ENCODE measurements around the gene PRKCZ. TPM values are rescaled to one million over a fixed set of nuclear protein-coding genes. Genes with fewer than 3 reads are reported as not detected.

Gene PRKCZ
- total and polyA plus RNA-seq, 2 experiments from 2014 or later, result 26.2 to 36.9 TPM

GRCh38 chr1:2201062-2201461 lies 150.9 kb downstream of the PRKCZ start:
- Mint-ChIP-seq H3K36me3 (ENCODE audit: low read depth) (no peaks in the 10 kb centered on the region), H3K27ac (no peak overlapping the region), H3K4me1 (peaks cover 13% of the 10 kb centered on the region), H3K9me3 (no peaks in the 10 kb centered on the region), H3K27me3 (ENCODE audit: insufficient read depth, low read depth, poor library complexity) (peaks cover 14% of the 10 kb centered on the region), H3K4me3 (no peak overlapping the region)
- Histone ChIP-seq H3K79me2 (replicated peaks; ENCODE audit: insufficient read depth) (no peaks in the 10 kb centered on the region; the same call in 1 of the 2 replicates), H3K27ac (ENCODE audit: low read depth) (no peak overlapping the region), H4K20me1 (replicated peaks; ENCODE audit: insufficient read depth) (no peaks in the 10 kb centered on the region), H3K4me2 (no peak overlapping the region), H3K27me3 (ENCODE audit: insufficient read depth) (peaks cover 2% of the 10 kb centered on the region; the same call in 1 of the 2 replicates), H3K9me2 (ENCODE audit: insufficient read depth) (no peaks in the 10 kb centered on the region), H3K4me3 (no peak overlapping the region), H3F3A (replicated peaks; ENCODE audit: low read depth) (peaks cover 5% of the 10 kb centered on the region; the same call in 1 of the 2 replicates), H3K36me3 (ENCODE audit: insufficient read depth) (no peaks in the 10 kb centered on the region), H2AFZ (no peak overlapping the region), H3K4me1 (ENCODE audit: insufficient read depth) (peaks cover 7% of the 10 kb centered on the region; the same call in 1 of the 2 replicates)
- no peak for ATAC-seq
- TF ChIP-seq REST (IDR thresholded peaks at IDR 0.05; ENCODE audit: unreplicated experiment) (no peak), STAT1 (IDR thresholded peaks at IDR 0.05; ENCODE audit: unreplicated experiment) (no peak), POLR2AphosphoS5 (IDR thresholded peaks at IDR 0.05; ENCODE audit: low read depth) (no peak), ZNF331 (CRISPR knock-in tag; IDR thresholded peaks at IDR 0.05; ENCODE audit: low read depth) (no peak), ZNF114 (CRISPR knock-in tag; IDR thresholded peaks at IDR 0.05) (no peak), NANOG (IDR thresholded peaks at IDR 0.05; ENCODE audit: borderline replicate concordance) (no peak), EZH2phosphoT487 (IDR thresholded peaks at IDR 0.05; ENCODE audit: unreplicated experiment) (no peak), EZH2 (IDR thresholded peaks at IDR 0.05; ENCODE audit: low read depth, unreplicated experiment) (no peak), CTCF (conservative IDR thresholded peaks at IDR 0.05; ENCODE audit: low read depth in 2 of 2) (no peak), JUNB (IDR thresholded peaks at IDR 0.05; ENCODE audit: unreplicated experiment) (no peak), CREB1 (CRISPR knock-in tag; IDR thresholded peaks at IDR 0.05; ENCODE audit: low read depth) (no peak), ETS1 (IDR thresholded peaks at IDR 0.05) (no peak)
- TF ChIP-seq, protein P1, sequence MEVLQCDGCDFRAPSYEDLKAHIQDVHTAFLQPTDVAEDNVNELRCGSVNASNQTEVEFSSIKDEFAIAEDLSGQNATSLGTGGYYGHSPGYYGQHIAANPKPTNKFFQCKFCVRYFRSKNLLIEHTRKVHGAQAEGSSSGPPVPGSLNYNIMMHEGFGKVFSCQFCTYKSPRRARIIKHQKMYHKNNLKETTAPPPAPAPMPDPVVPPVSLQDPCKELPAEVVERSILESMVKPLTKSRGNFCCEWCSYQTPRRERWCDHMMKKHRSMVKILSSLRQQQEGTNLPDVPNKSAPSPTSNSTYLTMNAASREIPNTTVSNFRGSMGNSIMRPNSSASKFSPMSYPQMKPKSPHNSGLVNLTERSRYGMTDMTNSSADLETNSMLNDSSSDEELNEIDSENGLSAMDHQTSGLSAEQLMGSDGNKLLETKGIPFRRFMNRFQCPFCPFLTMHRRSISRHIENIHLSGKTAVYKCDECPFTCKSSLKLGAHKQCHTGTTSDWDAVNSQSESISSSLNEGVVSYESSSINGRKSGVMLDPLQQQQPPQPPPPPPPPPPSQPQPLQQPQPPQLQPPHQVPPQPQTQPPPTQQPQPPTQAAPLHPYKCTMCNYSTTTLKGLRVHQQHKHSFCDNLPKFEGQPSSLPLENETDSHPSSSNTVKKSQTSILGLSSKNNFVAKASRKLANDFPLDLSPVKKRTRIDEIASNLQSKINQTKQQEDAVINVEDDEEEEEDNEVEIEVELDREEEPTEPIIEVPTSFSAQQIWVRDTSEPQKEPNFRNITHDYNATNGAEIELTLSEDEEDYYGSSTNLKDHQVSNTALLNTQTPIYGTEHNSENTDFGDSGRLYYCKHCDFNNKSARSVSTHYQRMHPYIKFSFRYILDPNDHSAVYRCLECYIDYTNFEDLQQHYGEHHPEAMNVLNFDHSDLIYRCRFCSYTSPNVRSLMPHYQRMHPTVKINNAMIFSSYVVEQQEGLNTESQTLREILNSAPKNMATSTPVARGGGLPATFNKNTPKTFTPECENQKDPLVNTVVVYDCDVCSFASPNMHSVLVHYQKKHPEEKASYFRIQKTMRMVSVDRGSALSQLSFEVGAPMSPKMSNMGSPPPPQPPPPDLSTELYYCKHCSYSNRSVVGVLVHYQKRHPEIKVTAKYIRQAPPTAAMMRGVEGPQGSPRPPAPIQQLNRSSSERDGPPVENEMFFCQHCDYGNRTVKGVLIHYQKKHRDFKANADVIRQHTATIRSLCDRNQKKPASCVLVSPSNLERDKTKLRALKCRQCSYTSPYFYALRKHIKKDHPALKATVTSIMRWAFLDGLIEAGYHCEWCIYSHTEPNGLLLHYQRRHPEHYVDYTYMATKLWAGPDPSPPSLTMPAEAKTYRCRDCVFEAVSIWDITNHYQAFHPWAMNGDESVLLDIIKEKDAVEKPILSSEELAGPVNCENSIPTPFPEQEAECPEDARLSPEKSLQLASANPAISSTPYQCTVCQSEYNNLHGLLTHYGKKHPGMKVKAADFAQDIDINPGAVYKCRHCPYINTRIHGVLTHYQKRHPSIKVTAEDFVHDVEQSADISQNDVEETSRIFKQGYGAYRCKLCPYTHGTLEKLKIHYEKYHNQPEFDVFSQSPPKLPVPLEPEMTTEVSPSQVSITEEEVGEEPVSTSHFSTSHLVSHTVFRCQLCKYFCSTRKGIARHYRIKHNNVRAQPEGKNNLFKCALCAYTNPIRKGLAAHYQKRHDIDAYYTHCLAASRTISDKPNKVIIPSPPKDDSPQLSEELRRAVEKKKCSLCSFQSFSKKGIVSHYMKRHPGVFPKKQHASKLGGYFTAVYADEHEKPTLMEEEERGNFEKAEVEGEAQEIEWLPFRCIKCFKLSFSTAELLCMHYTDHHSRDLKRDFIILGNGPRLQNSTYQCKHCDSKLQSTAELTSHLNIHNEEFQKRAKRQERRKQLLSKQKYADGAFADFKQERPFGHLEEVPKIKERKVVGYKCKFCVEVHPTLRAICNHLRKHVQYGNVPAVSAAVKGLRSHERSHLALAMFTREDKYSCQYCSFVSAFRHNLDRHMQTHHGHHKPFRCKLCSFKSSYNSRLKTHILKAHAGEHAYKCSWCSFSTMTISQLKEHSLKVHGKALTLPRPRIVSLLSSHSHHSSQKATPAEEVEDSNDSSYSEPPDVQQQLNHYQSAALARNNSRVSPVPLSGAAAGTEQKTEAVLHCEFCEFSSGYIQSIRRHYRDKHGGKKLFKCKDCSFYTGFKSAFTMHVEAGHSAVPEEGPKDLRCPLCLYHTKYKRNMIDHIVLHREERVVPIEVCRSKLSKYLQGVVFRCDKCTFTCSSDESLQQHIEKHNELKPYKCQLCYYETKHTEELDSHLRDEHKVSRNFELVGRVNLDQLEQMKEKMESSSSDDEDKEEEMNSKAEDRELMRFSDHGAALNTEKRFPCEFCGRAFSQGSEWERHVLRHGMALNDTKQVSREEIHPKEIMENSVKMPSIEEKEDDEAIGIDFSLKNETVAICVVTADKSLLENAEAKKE (CRISPR knock-in tag; IDR thresholded peaks at IDR 0.05), result no peak
- no peak for DNase-seq (ENCODE audit: low spot score)
